GM12878 (cell line): ENCODE results near the gene IQGAP2. TPM values are rescaled to one million over a fixed set of nuclear protein-coding genes. Genes with fewer than 3 reads are reported as not detected.

Experiments
- ATAC-seq: fragments of 200-7000 bp; cut with Tn5 transposase; 3 replicates; pipeline ENCODE4 v1.9.1; 2020; ENCODE audit warnings: mild to moderate bottlenecking, moderate library complexity
- BruUV-seq: library from RNA; stranded (reverse); fragments of 400-500 nt; replicated peaks from 2 replicates; lab custom pipeline; 2021; lab: Mats Ljungman, UMichigan
- CTCF ChIA-PET: fragments of 300-600 bp; sonication (Branson Sonifier 250); formaldehyde crosslinking; extraction: SDS; loops from one replicate; lab custom pipeline; 2021; ENCODE audit warnings: inconsistent platforms; lab: Yijun Ruan, JAX
- POLR2A ChIA-PET: fragments of 350-600 bp; formaldehyde crosslinking; extraction: SDS; loops from one replicate; lab custom pipeline; 2021; ENCODE audit warnings: inconsistent platforms; lab: Charles Lee
- RAD21 ChIA-PET: fragments of 300-600 bp; sonication (Branson Sonifier 250); formaldehyde crosslinking; loops from one replicate; lab custom pipeline; 2023; ENCODE audit warnings: antibody characterized with exemption; ENCODE audit not compliant: unreplicated experiment; lab: Charles Lee
- SMC1A ChIA-PET: fragments of 300-600 bp; sonication (Branson Sonifier 250); formaldehyde crosslinking; loops from one replicate; lab custom pipeline; 2023; ENCODE audit not compliant: unreplicated experiment, uncharacterized antibody; lab: Charles Lee
- DNase-seq: peaks from one replicate; pipeline ENCODE4 v3.0.0-alpha.2; 2011; ENCODE audit warnings: low read depth, low spot score
- FAIRE-seq: peaks from 3 replicates; lab custom pipeline; 2011; peaks lifted over from hg19 to GRCh38; lab: Jason Lieb, UNC
- H2AFZ ChIP-seq: 2 replicates; pipeline ENCODE4 v1.6.0; 2011; ENCODE audit warnings: low read depth, low read length, control low read depth; ENCODE audit not compliant: control insufficient read depth
- H3K27ac ChIP-seq: 2 replicates; pipeline ENCODE4 v1.5.1; 2011; ENCODE audit warnings: control low read depth; ENCODE audit not compliant: control insufficient read depth, insufficient read depth
- H3K27me3 ChIP-seq, 2 experiments: replicated peaks in 1 of 2; 2 replicates each; pipeline versions ENCODE4 v1.6.0 to v1.6.1; 2011; ENCODE audit warnings: low read length in 1 of 2; ENCODE audit not compliant: control insufficient read depth in 2 of 2, insufficient read depth in 2 of 2
- H3K36me3 ChIP-seq, 2 experiments: 2 replicates each; pipeline ENCODE4 v1.5.1; 2011; ENCODE audit warnings: low read length in 1 of 2; ENCODE audit not compliant: control insufficient read depth in 2 of 2, insufficient read depth in 2 of 2
- H3K4me1 ChIP-seq: 2 replicates; pipeline ENCODE4 v1.6.1; 2011; ENCODE audit warnings: mild to moderate bottlenecking, low read length, moderate library complexity, mixed read lengths; ENCODE audit not compliant: control insufficient read depth, insufficient read depth
- H3K4me2 ChIP-seq: 2 replicates; pipeline ENCODE4 v1.6.0; 2011; ENCODE audit warnings: control low read depth; ENCODE audit not compliant: control insufficient read depth, insufficient read depth
- H3K4me3 ChIP-seq: fragments of 200-600 bp; sonication (generic); 2 replicates; pipeline ENCODE4 v1.5.1; 2016
- H3K79me2 ChIP-seq: 2 replicates; pipeline ENCODE4 v1.6.0; 2011; ENCODE audit warnings: low read length; ENCODE audit not compliant: control insufficient read depth, insufficient read depth
- H3K9ac ChIP-seq: 2 replicates; pipeline ENCODE4 v1.8.0; 2011; ENCODE audit warnings: low read length, control low read depth, mixed read lengths; ENCODE audit not compliant: control insufficient read depth, insufficient read depth
- H3K9me3 ChIP-seq: replicated peaks from 3 replicates; pipeline ENCODE4 v1.5.1; 2011; ENCODE audit warnings: mild to moderate bottlenecking, low read length; ENCODE audit not compliant: control insufficient read depth, insufficient read depth
- H4K20me1 ChIP-seq: 2 replicates; pipeline ENCODE4 v1.6.0; 2011; ENCODE audit not compliant: control insufficient read depth, insufficient read depth
- JUNB ChIP-seq: IDR thresholded peaks from 2 replicates; pipeline ENCODE4 v1.6.1; 2016; ENCODE audit warnings: antibody characterized with exemption, mild to moderate bottlenecking
- SREBF1 ChIP-seq: IDR thresholded peaks from 2 replicates; pipeline ENCODE4 v1.6.1; 2012; ENCODE audit warnings: mild to moderate bottlenecking, low read length
- STAT1 ChIP-seq: fragments of 450-650 bp; conservative IDR thresholded peaks from 2 replicates; pipeline ENCODE4 v1.6.1; 2014; ENCODE audit warnings: antibody characterized with exemption, mild to moderate bottlenecking
- ZNF274 ChIP-seq: IDR thresholded peaks from one replicate; pipeline ENCODE4 v1.8.0; 2011; ENCODE audit not compliant: insufficient read length, insufficient read depth
- WGBS: methylation state at CpG from one replicate; pipeline ENCODE4 v1.1.6; 2016; ENCODE audit warnings: low lambda C conversion rate; ENCODE audit not compliant: insufficient replicate concordance, insufficient coverage; ENCODE audit errors: missing lambda C conversion rate; 5-methylcytosine and 5-hydroxymethylcytosine counted together
- in situ Hi-C: fragments of 300-500 bp; cut with MboI; formaldehyde crosslinking; loops from 9 replicates; pipeline ENCODE4 v1.14.3; 2018; ENCODE audit warnings: mixed read lengths
- intact Hi-C: fragments of 100-400 bp; cut with micrococcal nuclease; formaldehyde crosslinking; loops from one replicate; pipeline ENCODE4 v1.14.2; 2022; ENCODE audit not compliant: unreplicated experiment
- polyA plus RNA-seq, 11 experiments: library from polyadenylated mRNA; depleted of rRNA in 4 of 11; unstranded in 6 of 11; stranded (reverse) in 5 of 11; fragments of >200 nt; fragmentation: Nextera tagmentation in 4 of 11; fragmentation: Illumina TruSeq in 1 of 11; extraction: Ambion mirVana in 4 of 11; extraction: Trizol in 1 of 11; gene quantifications; 1 replicate in 1 of 11; 2 replicates in 10 of 11; pipeline versions ENCODE4 v1.2.1 to v1.2.3, GENCODE V29; 2011 to 2016; ENCODE audit warnings: inconsistent platforms in 2 of 11, missing spikeins in 2 of 11, low read depth in 1 of 11
- total RNA-seq, 4 experiments: library from RNA; depleted of rRNA in 3 of 4; stranded (reverse); fragments of >200 nt in 3 of 4; fragmentation: Illumina TruSeq in 1 of 4; extraction: Trizol in 1 of 4; gene quantifications; 2 replicates each; pipeline versions ENCODE4 v1.2.1 to v1.2.3, GENCODE V29; 2013 to 2021
- TF ChIP-seq, protein P1 (sequence below): IDR thresholded peaks from 2 replicates; pipeline ENCODE4 v1.6.1; 2012; ENCODE audit warnings: mild to moderate bottlenecking, low read depth, low read length
- TF ChIP-seq, protein P2 (sequence below): fragments of 450-650 bp; formaldehyde crosslinking; IDR thresholded peaks from 2 replicates; pipeline ENCODE4 v1.4.0; 2022; ENCODE audit warnings: mild to moderate bottlenecking, moderate library complexity
- TF ChIP-seq, protein P3 (sequence below): fragments of 450-650 bp; IDR thresholded peaks from 2 replicates; pipeline ENCODE4 v1.6.1; 2017; ENCODE audit warnings: mild to moderate bottlenecking, low read depth, inconsistent platforms; ENCODE audit not compliant: poor library complexity, severe bottlenecking
- TF ChIP-seq, protein P4 (sequence below): fragments of 450-650 bp; formaldehyde crosslinking; IDR thresholded peaks from 2 replicates; pipeline ENCODE4 v1.4.0; 2020; ENCODE audit warnings: mild to moderate bottlenecking, moderate library complexity
- TF ChIP-seq, protein P5 (sequence below): IDR thresholded peaks from 2 replicates; pipeline ENCODE4 v1.6.1; 2012; ENCODE audit warnings: low read depth, low read length, improper control_type of control experiment

Gene IQGAP2
- total and polyA plus RNA-seq, 10 of the 15 experiments (the other 5 are each of a cell fraction or from before 2014, with no cell fraction given): 14.5 to 41.4 (median 21.8) TPM

DNA sequence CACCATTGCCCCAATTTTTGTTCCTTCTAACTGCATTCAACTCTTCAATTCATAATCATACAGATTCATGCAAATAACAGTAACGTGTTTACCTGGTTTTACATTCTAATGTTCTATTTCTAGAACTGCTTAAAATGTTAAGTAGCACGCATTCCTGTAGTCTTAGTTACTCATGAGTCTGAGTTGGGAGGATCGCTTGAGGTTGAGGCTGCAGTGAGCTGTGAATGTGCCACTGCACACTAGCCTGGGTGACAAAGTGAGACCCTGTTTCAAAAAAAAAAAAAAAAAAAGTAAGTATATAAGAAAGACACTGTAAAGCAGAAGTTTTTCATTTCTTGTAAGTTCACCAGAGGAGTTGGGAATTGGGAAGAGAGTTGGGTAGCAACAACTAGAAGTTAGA is 114.2 kb downstream of the IQGAP2 start:
- WGBS: 30% methylated on average over 3 of the region's 3 CpGs
- ChIA-PET SMC1A (interaction anchor here (1.3 kb wide), 1 partner anchor 20 kb away, joined by 4 read pairs; no protein-coding TSS in a partner anchor), RAD21 (no interaction called here), POLR2A (interaction anchor here (0.6 to 0.7 kb wide), 2 partner anchors 113 to 115 kb away, joined by 3 to 5 read pairs; no protein-coding TSS in a partner anchor), CTCF (interaction anchor here (1.1 to 1.3 kb wide), 2 partner anchors 26 kb away, joined by 4 read pairs; no protein-coding TSS in a partner anchor)
- H3K4me1 ChIP-seq: peaks cover 5% of the 10 kb centered on the region; the same call in 1 of the 2 replicates
- no peak for DNase-seq
- H3K9me3 ChIP-seq: no peaks in the 10 kb centered on the region; the same call in 2 of the 3 replicates
- no peaks in the 10 kb centered on the region for H4K20me1 ChIP-seq
- no peak overlapping the region for H3K4me3 ChIP-seq
- H3K27ac ChIP-seq: no peak overlapping the region
- FAIRE-seq: peak; percentile 54
- no peaks in the 10 kb centered on the region for H3K27me3 ChIP-seq
- no peak overlapping the region for H3K9ac ChIP-seq
- intact Hi-C loops (no loop called here), in situ Hi-C loops (no loop called here)
- ATAC-seq: no peak
- no peaks in the 10 kb centered on the region for H3K36me3 ChIP-seq
- BruUV-seq: no TSS peak
- no peak overlapping the region for H3K4me2 ChIP-seq
- H2AFZ ChIP-seq: no peak overlapping the region
- peaks cover 3% of the 10 kb centered on the region for H3K79me2 ChIP-seq
- TF ChIP-seq, protein P1, sequence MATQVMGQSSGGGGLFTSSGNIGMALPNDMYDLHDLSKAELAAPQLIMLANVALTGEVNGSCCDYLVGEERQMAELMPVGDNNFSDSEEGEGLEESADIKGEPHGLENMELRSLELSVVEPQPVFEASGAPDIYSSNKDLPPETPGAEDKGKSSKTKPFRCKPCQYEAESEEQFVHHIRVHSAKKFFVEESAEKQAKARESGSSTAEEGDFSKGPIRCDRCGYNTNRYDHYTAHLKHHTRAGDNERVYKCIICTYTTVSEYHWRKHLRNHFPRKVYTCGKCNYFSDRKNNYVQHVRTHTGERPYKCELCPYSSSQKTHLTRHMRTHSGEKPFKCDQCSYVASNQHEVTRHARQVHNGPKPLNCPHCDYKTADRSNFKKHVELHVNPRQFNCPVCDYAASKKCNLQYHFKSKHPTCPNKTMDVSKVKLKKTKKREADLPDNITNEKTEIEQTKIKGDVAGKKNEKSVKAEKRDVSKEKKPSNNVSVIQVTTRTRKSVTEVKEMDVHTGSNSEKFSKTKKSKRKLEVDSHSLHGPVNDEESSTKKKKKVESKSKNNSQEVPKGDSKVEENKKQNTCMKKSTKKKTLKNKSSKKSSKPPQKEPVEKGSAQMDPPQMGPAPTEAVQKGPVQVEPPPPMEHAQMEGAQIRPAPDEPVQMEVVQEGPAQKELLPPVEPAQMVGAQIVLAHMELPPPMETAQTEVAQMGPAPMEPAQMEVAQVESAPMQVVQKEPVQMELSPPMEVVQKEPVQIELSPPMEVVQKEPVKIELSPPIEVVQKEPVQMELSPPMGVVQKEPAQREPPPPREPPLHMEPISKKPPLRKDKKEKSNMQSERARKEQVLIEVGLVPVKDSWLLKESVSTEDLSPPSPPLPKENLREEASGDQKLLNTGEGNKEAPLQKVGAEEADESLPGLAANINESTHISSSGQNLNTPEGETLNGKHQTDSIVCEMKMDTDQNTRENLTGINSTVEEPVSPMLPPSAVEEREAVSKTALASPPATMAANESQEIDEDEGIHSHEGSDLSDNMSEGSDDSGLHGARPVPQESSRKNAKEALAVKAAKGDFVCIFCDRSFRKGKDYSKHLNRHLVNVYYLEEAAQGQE: no peak
- TF ChIP-seq, protein P2, sequence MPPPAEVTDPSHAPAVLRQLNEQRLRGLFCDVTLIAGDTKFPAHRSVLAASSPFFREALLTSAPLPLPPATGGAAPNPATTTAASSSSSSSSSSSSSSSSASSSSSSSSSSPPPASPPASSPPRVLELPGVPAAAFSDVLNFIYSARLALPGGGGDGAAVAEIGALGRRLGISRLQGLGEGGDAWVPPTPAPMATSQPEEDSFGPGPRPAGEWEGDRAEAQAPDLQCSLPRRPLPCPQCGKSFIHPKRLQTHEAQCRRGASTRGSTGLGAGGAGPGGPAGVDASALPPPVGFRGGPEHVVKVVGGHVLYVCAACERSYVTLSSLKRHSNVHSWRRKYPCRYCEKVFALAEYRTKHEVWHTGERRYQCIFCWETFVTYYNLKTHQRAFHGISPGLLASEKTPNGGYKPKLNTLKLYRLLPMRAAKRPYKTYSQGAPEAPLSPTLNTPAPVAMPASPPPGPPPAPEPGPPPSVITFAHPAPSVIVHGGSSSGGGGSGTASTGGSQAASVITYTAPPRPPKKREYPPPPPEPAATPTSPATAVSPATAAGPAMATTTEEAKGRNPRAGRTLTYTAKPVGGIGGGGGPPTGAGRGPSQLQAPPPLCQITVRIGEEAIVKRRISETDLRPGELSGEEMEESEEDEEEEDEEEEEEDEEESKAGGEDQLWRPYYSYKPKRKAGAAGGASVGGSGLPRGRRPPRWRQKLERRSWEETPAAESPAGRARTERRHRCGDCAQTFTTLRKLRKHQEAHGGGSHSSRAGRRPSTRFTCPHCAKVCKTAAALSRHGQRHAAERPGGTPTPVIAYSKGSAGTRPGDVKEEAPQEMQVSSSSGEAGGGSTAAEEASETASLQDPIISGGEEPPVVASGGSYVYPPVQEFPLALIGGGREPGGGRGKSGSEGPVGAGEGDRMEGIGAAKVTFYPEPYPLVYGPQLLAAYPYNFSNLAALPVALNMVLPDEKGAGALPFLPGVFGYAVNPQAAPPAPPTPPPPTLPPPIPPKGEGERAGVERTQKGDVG: no peak
- TF ChIP-seq, protein P3, sequence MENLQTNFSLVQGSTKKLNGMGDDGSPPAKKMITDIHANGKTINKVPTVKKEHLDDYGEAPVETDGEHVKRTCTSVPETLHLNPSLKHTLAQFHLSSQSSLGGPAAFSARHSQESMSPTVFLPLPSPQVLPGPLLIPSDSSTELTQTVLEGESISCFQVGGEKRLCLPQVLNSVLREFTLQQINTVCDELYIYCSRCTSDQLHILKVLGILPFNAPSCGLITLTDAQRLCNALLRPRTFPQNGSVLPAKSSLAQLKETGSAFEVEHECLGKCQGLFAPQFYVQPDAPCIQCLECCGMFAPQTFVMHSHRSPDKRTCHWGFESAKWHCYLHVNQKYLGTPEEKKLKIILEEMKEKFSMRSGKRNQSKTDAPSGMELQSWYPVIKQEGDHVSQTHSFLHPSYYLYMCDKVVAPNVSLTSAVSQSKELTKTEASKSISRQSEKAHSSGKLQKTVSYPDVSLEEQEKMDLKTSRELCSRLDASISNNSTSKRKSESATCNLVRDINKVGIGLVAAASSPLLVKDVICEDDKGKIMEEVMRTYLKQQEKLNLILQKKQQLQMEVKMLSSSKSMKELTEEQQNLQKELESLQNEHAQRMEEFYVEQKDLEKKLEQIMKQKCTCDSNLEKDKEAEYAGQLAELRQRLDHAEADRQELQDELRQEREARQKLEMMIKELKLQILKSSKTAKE: no peak
- TF ChIP-seq, protein P4, sequence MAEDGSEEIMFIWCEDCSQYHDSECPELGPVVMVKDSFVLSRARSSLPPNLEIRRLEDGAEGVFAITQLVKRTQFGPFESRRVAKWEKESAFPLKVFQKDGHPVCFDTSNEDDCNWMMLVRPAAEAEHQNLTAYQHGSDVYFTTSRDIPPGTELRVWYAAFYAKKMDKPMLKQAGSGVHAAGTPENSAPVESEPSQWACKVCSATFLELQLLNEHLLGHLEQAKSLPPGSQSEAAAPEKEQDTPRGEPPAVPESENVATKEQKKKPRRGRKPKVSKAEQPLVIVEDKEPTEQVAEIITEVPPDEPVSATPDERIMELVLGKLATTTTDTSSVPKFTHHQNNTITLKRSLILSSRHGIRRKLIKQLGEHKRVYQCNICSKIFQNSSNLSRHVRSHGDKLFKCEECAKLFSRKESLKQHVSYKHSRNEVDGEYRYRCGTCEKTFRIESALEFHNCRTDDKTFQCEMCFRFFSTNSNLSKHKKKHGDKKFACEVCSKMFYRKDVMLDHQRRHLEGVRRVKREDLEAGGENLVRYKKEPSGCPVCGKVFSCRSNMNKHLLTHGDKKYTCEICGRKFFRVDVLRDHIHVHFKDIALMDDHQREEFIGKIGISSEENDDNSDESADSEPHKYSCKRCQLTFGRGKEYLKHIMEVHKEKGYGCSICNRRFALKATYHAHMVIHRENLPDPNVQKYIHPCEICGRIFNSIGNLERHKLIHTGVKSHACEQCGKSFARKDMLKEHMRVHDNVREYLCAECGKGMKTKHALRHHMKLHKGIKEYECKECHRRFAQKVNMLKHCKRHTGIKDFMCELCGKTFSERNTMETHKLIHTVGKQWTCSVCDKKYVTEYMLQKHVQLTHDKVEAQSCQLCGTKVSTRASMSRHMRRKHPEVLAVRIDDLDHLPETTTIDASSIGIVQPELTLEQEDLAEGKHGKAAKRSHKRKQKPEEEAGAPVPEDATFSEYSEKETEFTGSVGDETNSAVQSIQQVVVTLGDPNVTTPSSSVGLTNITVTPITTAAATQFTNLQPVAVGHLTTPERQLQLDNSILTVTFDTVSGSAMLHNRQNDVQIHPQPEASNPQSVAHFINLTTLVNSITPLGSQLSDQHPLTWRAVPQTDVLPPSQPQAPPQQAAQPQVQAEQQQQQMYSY (CRISPR knock-in tag): no peak
- TF ChIP-seq SREBF1 (no peak), JUNB (no peak), ZNF274 (no peak), STAT1 (no peak)
- TF ChIP-seq, protein P5, sequence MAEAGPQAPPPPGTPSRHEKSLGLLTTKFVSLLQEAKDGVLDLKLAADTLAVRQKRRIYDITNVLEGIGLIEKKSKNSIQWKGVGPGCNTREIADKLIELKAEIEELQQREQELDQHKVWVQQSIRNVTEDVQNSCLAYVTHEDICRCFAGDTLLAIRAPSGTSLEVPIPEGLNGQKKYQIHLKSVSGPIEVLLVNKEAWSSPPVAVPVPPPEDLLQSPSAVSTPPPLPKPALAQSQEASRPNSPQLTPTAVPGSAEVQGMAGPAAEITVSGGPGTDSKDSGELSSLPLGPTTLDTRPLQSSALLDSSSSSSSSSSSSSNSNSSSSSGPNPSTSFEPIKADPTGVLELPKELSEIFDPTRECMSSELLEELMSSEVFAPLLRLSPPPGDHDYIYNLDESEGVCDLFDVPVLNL: no peak
